ENCODE results near the gene FBXW12. TPM values are rescaled to one million over a fixed set of nuclear protein-coding genes. Genes with fewer than 3 reads are reported as not detected.

The FBXW12 gene
- total RNA-seq, 1 donor from 2014 or later, result 0.23 TPM

- TF ChIP-seq CTCF (conservative IDR thresholded peaks at IDR 0.05; ENCODE audit: low read depth, low read length), result no peak
- DNase-seq (ENCODE audit: low read depth), result no peak
- H3K4me3 ChIP-seq (ENCODE audit: low read depth, low read length), result peak overlapping the region; percentile 79
Observed at GRCh38 chr3:48428572-48429316, 56.7 kb downstream of the FBXW12 start.

- H3K4me3 ChIP-seq (ENCODE audit: low read depth, low read length), result peak overlapping the region; percentile 79
- TF ChIP-seq CTCF (conservative IDR thresholded peaks at IDR 0.05; ENCODE audit: low read depth, low read length), result no peak
- DNase-seq (ENCODE audit: low read depth), result no peak
Observed at GRCh38 chr3:48429317-48429959, 57.4 kb downstream of the FBXW12 start.

GRCh38 chr3:48429960-48430707, 58.1 kb downstream of the FBXW12 start, which contains the start of gene PLXNB1:
Gene PLXNB1, minus strand, starts transcription at chr3:48430086. Its CDS starts 5,475 bp downstream, at chr3:48424611.
- DNase-seq (ENCODE audit: low read depth), result no peak
- H3K4me3 ChIP-seq (ENCODE audit: low read depth, low read length), result peak within 1 kb of the TSS; percentile 79
- TF ChIP-seq CTCF (conservative IDR thresholded peaks at IDR 0.05; ENCODE audit: low read depth, low read length), result no peak

GRCh38 chr3:48430708-48431101, 58.7 kb downstream of the FBXW12 start:
- no peak overlapping the region for H3K4me3 ChIP-seq (ENCODE audit: low read depth, low read length)
- no peak for DNase-seq (ENCODE audit: low read depth)
- TF ChIP-seq CTCF (conservative IDR thresholded peaks at IDR 0.05; ENCODE audit: low read depth, low read length), result no peak

GRCh38 chr3:48431224-48432029, 59.4 kb downstream of the FBXW12 start:
- DNase-seq (ENCODE audit: low read depth), result no peak
- no peak overlapping the region for H3K4me3 ChIP-seq (ENCODE audit: low read depth, low read length)
- no peak for TF ChIP-seq CTCF (conservative IDR thresholded peaks at IDR 0.05; ENCODE audit: low read depth, low read length)

All from epithelial cell of proximal tubule (primary cell).